ENCODE measurements around the gene USP1.

The USP1 gene

DNA sequence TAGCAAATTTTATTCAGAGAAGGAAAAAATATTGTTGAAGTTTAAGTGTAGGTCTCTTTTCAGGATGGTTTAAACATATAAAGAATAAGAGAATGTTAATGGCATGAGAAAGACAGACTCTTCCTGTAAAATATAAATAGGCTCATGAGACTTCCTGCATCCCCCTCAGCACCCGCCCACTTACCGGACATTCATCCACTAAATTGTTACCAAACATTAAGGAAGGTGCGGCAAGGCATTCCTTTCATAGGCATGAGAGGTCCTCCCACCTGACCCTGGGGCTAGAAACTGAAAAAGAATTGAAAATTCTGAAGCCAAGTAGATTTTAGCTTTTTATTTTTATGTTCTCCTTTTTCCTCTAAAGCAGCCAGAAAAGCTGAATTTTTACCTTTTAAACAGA lies 10.6 kb upstream of the USP1 start:
- no peak for DNase-seq (ENCODE audit: low read depth, low spot score)

DNA sequence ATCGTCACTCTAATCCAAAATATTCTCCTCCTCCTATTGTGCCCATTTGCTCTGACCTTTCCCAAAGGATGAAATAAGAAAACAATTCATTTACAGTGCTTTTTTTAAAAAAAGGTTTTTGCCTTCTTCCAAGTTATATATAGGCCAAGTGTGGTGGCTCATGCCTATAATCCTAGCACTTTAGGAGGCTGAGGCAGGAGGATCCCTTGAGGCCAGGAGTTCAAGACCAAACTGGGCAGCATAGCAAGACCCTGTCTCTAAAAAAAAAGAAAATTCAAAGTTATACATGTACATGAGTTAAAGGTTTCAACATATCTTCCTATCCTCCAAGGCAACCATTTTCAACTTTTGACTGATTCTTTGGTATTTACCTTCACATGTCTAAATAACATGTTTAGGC lies 10.1 kb upstream of the USP1 start:
- DNase-seq (ENCODE audit: low read depth, low spot score): no peak

DNA sequence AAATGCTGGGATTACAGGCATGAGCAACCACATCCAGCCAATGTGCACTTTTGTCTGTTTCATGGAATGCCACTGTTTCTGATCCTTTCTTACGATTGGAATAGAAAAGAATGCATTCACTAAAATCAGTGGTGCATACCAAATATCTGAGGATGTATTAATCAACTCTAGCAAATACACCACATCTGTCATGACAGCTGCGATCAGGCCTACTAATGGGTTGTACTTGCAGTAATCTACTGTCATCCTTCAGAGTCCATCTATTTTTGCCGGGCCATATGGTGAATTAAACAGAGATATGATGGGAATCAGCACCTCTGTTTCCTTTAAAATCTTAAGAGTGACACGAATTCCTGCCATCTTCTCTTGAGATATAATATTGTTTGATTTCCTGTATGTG lies 8.5 kb upstream of the USP1 start:
- DNase-seq (ENCODE audit: low read depth, low spot score): peak; percentile 9

DNA sequence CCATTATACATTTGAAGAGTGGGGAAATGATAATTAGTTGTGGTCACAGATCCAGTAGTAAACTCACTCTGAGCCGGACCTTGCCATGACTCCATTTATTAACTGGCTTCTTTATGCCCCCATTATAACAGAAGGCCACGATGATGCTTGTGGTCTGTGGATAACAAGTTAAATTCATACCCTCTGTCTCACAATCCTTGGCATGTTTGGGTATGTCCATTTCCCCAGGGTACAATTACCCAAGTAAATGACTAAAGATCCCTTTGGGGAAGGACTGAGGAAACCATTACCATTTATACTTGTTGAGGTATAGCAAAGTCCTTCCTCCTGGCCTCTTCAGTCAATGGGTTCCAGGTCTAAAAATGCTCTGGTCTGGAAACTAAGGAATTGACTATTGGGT lies 7.3 kb upstream of the USP1 start:
- DNase-seq (ENCODE audit: low read depth, low spot score): no peak

DNA sequence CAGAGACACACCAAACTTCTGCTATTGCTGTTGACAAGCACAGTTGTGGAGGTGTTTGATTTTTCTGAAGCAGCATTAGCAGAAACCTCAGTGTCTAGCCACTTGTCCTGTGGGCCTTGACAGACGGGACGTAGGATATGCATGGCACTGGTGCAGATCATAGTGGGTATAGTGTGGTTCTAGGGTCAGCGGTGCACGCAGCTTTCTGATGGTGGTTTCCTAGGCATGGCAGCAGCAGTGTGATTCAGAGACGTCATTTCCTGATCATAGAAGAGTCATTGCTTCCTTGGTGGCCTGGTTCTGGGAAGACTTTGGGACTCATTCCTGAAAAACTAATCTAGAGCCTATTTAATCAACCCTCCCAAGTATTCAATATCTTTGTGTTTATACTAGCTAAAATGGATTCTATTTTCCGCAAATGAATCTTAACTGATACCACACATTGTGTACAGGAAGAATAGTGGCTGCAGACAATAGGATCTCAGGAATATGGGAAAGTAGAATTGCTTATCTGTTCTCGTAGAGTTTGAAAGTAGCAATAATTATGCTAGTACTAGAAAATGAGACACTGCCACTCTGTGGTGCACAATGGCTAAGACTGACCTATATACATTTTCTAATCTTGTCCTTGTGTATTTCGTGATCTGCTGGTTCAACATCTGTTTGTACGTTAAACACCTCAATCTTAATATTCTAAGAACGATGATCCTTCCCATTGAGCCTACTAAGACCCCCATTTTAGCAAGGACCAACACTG lies 2.8 kb upstream of the USP1 start:
- no peak for DNase-seq (ENCODE audit: low read depth, low spot score)

DNA sequence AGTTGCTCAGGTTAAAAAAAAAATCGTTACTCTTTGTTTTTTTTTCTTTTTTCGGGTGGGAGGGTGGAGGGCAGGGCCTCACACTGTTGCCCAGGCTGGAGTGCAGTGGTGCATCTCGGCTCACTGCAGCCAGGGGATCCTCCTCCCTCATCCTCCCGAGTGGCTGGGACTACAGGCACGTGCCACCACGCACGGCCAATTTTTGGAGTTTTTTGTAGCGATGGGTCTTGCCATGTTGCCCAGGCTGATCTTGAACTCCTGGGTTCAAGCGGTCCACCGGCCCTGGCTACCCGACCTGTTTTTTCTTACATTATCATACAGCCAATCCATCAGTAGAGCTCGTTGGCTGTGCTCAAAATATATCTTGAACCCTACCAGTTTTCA lies 2.2 kb upstream of the USP1 start:
- DNase-seq (ENCODE audit: low read depth, low spot score): no peak

DNA sequence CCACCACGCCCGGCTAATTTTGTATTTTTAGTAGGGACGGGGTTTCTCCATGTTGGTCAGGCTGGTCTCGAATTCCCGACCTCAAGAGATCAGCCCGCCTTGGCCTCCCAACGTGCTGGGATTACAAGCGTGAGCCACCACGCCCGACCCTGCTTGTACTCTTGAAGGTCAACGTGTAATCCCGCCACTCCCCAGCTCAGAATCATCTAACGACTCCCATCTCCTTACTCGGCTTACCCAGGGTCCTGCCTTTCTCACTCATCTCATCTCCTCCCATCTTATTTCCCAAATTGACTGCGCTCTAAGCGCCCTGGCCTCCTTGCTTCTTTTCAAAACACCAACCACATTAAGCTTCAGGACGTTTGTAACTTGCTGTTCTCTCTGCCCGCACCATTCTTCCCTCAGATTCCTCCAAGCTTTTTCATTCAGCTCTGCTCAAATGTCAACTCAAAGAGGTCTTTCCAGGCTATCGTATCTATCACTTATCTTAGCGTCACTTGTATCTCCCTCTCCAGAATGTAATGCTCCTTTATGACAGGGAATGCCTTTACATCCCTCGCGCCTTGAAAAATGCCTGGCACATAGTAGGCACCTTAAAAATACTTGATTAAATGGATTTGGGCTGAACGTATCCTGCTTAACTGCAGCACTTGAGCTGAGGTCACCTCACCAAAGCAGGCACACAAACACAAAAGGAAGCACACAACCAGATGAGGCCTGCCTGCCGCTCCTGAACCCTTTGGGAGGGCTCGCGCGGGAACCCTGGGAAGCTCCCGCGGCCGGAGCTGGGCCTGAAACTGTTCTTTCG lies 1.4 kb upstream of the USP1 start:
- no peak for DNase-seq (ENCODE audit: low read depth, low spot score)

DNA sequence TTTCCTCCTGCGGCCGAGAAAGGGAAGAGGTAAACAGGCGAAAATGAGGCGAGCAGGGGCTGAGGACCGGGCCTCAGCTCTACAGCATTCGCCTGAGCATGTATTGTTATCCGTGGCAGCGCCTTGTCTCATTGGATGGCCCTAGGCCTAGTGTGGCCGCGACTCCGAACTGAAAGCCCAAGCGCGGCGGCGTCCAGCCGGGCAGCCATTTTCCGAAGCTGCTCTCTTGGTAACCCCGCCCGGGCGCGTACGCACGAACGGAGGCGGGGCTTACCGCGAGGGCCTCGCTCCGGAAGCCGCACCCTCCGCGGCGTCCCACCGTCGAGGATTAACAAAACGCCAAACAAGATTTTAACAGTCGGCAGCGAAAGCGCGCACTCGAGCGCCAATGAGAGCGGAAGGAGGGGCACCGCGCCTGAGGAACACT lies 797 bp upstream of the USP1 start:
- DNase-seq (ENCODE audit: low read depth, low spot score): peak; percentile 100

DNA sequence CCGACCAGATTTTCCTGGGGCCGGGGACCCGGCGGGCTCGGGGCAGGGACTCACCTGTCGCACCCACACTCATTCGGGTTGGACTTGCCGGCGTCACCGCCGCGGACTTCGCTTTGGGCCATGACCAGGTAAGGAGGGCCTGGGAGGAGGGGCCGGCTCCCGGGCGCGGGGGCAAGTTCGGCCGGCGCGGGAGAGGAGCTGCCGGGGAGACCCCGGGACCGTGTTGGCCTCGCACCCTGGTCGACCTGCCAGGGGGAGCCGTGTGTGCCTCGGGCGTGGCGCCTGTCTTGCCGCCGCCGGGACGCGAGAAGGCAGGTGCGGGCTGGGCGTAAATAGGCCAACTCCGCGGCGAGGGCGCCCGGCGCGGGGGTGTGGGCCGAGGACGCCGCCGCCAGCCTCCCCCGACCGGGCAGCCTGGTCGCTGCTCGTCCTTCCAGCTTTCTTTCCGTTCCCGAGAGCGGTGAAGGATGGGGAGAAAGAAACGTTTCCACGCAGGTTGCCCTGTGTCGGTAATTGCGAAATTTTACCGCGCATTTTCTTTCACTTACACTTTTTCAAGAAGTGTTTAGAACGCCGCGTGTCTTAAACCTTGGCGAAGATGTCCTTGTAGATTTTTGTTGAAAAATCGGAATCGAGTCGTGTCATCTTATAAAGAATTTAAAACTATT lies 558 bp downstream of the USP1 start:
- no peak for DNase-seq (ENCODE audit: low read depth, low spot score)

DNA sequence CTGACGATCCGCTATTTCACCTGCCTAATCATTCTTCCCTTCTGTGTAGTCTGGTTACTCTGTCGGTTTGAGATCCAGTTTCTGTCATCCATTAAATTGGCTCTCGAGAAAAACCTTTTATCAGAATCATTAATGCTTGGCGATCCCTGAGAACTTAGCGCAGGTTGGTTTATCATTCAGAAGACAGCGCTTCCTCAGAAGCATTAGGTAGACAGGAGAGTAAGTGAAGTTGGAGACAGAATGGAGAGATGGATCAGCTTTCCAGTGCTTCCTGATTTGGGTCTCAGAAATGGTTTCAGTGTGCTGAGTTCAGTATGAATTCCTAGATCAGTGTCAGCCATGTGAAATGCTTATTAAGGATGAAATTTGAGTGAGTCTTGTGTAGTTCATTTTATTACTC lies 1.3 kb downstream of the USP1 start:
- no peak for DNase-seq (ENCODE audit: low read depth, low spot score)

DNA sequence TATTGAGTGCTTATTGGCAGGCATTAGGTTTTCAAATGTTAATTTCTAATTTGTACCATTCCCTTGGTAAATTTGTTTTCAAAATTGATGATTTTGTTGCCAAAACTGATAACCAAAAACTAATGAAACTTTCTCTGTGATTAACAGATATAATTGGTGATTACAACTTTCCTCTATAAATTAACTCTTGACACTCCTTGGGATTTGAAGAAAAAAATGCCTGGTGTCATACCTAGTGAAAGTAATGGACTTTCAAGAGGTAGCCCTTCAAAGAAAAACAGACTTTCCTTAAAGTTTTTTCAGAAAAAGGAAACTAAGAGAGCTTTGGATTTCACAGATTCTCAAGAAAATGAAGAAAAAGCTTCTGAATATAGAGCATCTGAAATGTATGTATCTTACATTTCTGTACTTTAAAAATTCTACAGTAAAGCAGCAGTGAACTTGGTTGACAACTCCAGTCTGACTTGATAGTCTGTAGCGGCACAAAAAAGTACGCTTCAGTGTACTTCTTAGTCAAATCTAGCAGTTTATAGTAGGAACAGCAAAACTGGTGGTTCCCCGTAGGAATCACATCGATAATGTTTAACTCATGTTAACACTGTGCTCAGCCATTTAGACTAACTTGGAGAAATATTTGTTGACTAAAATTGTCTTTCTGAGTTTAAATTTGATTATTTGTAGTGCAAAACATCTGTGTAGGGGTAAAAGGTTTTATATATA lies 3.0 kb downstream of the USP1 start:
- peak; percentile 8 for DNase-seq (ENCODE audit: low read depth, low spot score)

DNA sequence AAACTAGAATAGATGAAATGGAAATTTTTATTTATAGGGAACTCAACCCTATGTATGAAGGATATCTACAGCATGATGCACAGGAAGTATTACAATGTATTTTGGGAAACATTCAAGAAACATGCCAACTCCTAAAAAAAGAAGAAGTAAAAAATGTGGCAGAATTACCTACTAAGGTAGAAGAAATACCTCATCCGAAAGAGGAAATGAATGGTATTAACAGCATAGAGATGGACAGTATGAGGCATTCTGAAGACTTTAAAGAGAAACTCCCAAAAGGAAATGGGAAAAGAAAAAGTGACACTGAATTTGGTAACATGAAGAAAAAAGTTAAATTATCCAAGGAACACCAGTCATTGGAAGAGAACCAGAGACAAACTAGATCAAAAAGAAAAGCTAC lies 7.9 kb downstream of the USP1 start:
- no peak for DNase-seq (ENCODE audit: low read depth, low spot score)

DNA sequence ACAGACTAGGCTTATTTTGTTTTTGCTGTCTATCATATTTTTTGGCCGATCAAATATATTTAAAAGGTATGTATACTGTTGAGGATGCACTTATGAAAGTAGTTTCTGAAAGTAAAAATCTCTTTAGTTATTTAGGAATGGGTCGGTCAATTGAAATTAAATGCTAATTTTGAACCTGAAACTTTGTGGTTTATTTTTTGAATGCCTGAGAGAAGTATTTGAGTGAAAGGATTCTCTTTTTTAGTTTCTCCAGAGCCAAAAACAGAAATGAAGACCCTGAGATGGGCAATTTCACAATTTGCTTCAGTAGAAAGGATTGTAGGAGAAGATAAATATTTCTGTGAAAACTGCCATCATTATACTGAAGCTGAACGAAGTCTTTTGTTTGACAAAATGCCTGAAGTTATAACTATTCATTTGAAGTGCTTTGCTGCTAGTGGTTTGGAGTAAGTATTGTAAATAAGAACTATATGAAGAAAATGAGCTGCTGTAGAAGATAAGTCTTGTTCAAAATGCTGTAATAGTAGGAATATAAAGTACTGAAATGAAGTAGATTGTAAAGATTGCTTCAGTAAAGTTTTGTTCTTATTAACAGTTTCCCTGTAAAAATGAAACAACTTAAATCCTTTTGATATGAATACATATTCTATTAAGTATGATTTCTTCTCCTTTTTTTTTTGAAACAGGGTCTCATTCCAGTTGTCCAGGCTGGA lies 11.5 kb downstream of the USP1 start:
- no peak for DNase-seq (ENCODE audit: low read depth, low spot score)

DNA sequence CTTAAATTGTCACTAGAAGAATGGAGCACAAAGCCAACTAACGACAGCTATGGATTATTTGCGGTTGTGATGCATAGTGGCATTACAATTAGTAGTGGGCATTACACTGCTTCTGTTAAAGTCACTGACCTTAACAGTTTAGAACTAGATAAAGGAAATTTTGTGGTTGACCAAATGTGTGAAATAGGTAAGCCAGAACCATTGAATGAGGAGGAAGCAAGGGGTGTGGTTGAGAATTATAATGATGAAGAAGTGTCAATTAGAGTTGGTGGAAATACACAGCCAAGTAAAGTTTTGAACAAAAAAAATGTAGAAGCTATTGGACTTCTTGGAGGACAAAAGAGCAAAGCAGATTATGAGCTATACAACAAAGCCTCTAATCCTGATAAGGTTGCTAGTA lies 13.5 kb downstream of the USP1 start:
- no peak for DNase-seq (ENCODE audit: low read depth, low spot score)

DNA sequence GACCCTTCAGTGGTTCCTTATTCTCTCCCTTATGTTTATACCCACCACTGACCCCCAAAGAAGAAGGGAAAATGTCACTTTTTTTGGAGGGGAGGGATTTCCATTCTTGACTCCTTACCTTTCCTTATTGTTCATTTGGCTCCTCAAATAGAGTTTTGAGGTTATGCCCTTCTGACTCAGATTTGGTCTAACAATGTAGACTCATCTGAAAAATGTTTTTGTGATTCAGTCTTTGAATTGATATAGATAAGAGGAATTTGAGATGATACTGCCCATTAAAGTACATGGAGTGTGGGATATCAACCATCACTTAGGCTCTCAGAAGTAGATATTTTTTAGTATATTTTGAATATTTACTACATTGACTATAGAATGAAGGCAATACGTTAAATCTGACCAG lies 16.1 kb downstream of the USP1 start:
- no peak for DNase-seq (ENCODE audit: low read depth, low spot score)

DNA sequence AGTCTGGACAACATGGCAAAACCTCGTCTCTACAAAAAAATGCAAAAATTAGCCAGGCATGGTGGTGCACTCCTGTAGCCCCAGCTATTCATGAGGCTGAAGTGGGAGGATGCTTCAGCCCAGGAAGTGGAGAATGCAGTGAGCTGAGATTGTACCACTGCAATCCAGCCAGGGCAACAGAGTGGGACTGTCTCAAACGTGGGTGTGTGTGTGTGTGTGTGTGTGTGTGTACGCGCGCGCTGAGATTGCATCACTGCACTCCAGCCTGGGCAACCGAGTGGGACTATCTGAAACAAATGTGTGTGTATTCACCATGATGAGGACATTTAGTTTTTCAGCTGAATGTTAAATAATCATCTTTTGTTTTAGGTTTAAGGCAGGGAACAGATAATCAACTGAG lies 21.1 kb downstream of the USP1 start:
- no peak for DNase-seq (ENCODE audit: low read depth, low spot score)

DNA sequence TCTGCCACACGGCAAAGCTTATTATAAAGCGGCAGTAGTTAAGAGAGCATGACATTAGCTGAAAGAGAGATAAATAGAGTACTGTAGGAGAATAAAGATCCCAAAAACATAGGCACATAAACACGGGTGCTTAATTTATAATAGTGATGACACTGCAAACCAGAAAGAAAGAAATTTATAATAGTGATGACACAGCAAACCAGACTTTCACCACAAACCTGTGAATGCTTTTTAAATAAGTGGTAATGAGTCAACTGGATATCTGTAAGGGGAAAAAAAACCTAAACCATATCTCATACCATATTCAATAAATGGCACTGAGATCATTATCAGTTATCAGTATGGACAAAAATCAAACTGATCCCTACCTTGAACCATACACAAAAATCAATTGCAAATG lies 25.5 kb downstream of the USP1 start:
- no peak for DNase-seq (ENCODE audit: low read depth, low spot score)

DNA sequence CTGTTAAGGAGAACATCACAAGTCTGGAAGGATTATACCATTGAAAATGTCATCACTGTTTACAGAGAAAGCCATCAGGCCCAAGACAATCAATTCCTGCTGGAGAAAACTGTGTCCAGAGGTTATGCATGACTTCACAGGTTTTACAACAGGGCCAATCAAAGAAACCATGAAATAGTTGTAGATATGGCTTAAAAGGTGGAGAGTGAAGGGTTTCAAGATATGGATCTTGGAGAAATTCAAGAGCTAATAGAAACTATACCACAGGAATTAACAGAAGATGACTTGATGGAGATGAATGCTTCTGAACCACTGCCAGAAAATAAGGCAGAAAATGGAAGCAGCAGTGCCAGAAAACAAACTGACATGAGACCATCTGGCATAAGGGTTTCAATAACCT lies 30.2 kb downstream of the USP1 start:
- DNase-seq (ENCODE audit: low read depth, low spot score): peak; percentile 4

DNA sequence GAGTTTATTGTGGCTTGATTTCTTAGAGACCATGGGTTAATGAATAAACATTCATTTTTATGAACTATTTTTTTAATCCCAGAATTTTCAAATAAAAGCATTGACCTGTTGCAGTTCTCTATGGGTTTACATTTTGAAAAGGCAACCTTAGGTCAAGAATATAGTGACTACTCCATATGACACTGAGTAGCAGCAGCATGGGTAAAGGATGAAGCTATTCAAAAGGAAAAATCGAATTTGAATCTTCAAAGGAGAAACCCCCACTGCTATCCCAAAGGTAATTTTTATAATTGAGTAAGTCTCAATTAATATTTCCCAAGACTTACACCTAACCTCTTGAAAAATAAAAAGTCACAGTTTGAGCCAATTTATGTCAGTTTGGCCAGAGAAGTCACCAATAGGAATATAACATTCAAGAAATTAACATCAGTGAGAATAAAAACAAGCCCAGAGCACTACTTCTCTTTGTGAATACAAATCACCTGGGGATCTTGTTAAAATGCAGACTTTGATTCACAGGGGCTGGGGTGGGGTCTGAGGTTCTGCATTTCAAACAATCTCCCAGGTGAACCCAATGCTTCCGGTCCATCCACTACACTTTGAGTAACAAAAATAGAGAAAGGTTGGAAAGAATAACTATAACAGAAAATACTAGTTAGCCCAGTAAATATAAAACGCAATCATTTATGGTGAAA lies 39.8 kb downstream of the USP1 start:
- no peak for DNase-seq (ENCODE audit: low read depth, low spot score)

DNA sequence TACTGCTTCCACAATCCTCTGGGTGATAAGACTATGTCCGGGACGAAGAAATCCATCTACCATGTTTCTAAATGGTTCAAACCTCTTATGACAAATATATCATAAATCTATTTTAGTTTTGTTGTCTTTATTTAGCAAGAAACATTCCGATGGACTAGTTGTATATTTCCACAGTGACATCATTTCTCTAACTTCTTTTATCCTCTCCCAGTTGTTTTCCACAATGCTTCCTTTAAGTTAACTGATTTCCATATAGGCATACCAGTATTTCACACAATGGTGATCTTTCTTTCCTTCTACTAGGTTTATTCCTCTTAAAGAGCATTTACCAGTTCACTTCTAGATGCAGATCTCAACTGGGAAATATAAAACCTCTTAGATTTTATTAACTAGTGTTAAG lies 44.8 kb downstream of the USP1 start:
- DNase-seq (ENCODE audit: low read depth, low spot score): no peak

All from astrocyte of the hippocampus (primary cell).